ENCODE measurements around the gene WWOX.

DNA sequence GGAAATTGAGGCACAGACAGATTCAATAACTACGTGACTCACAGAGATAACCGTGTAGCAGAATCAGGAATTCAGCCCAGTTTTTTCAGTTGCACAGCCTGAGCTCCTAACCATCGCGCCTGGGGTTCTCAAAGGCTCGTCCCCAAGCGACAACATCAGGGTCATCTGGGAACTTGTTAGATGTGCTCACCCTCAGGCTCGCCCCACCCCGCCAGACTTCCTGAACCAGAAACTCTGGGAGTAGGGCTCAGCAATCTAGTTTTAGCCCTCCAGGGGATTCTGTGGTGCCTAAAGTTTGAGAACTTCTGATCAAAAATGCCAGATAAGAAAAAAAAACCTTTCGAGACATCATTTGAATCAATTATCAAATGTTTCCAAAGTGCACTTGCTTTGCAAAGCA, 559.8 kb downstream of the WWOX start:
- TF ChIP-seq, protein P1, sequence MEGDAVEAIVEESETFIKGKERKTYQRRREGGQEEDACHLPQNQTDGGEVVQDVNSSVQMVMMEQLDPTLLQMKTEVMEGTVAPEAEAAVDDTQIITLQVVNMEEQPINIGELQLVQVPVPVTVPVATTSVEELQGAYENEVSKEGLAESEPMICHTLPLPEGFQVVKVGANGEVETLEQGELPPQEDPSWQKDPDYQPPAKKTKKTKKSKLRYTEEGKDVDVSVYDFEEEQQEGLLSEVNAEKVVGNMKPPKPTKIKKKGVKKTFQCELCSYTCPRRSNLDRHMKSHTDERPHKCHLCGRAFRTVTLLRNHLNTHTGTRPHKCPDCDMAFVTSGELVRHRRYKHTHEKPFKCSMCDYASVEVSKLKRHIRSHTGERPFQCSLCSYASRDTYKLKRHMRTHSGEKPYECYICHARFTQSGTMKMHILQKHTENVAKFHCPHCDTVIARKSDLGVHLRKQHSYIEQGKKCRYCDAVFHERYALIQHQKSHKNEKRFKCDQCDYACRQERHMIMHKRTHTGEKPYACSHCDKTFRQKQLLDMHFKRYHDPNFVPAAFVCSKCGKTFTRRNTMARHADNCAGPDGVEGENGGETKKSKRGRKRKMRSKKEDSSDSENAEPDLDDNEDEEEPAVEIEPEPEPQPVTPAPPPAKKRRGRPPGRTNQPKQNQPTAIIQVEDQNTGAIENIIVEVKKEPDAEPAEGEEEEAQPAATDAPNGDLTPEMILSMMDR (IDR thresholded peaks at IDR 0.05 in 8 of 11, conservative IDR thresholded peaks at IDR 0.05 in 3 of 11), result no peak
- TF ChIP-seq POLR2A (IDR thresholded peaks at IDR 0.05) (no peak), POLR2AphosphoS5 (IDR thresholded peaks at IDR 0.05) (no peak)
